Endothelial cell of umbilical vein (primary cell): ENCODE measurements around the gene SH3BP4.

Source experiments
- EZH2 ChIP-seq: IDR thresholded peaks from 2 replicates; pipeline ENCODE4 v1.6.1; 2012; ENCODE audit warnings: borderline replicate concordance, low read depth, mild to moderate bottlenecking, moderate library complexity, low read length, inconsistent platforms; ENCODE audit not compliant: severe bottlenecking
- GATA2 ChIP-seq: IDR thresholded peaks from 2 replicates; pipeline ENCODE4 v1.7.0; 2011; ENCODE audit warnings: low read depth, mild to moderate bottlenecking, moderate library complexity, mixed read lengths, low read length; ENCODE audit not compliant: insufficient read length, insufficient read depth
- JUN ChIP-seq: IDR thresholded peaks from 2 replicates; pipeline ENCODE4 v1.6.1; 2011; ENCODE audit warnings: borderline replicate concordance, low read depth; ENCODE audit not compliant: insufficient read length, insufficient read depth
- POLR2A ChIP-seq: IDR thresholded peaks from 2 replicates; pipeline ENCODE4 v1.6.1; 2012; ENCODE audit warnings: low read depth, mild to moderate bottlenecking, control low read depth, low read length
- POLR2AphosphoS5 ChIP-seq: IDR thresholded peaks from 2 replicates; pipeline ENCODE4 v1.6.1; 2012; ENCODE audit warnings: low read depth, mild to moderate bottlenecking, control low read depth, low read length, moderate library complexity; ENCODE audit not compliant: insufficient read depth
- TF ChIP-seq, protein P1 (sequence below), 2 donors: IDR thresholded peaks; 1 replicate in 1 of 2; 2 replicates in 1 of 2; pipeline ENCODE4 v1.5.1; 2011; ENCODE audit warnings: low read length in 2 of 2, mild to moderate bottlenecking in 2 of 2, moderate library complexity in 2 of 2, control low read depth in 1 of 2, inconsistent platforms in 1 of 2, low read depth in 1 of 2; ENCODE audit not compliant: insufficient read depth in 1 of 2; ENCODE audit errors: extremely low read depth in 1 of 2

DNA sequence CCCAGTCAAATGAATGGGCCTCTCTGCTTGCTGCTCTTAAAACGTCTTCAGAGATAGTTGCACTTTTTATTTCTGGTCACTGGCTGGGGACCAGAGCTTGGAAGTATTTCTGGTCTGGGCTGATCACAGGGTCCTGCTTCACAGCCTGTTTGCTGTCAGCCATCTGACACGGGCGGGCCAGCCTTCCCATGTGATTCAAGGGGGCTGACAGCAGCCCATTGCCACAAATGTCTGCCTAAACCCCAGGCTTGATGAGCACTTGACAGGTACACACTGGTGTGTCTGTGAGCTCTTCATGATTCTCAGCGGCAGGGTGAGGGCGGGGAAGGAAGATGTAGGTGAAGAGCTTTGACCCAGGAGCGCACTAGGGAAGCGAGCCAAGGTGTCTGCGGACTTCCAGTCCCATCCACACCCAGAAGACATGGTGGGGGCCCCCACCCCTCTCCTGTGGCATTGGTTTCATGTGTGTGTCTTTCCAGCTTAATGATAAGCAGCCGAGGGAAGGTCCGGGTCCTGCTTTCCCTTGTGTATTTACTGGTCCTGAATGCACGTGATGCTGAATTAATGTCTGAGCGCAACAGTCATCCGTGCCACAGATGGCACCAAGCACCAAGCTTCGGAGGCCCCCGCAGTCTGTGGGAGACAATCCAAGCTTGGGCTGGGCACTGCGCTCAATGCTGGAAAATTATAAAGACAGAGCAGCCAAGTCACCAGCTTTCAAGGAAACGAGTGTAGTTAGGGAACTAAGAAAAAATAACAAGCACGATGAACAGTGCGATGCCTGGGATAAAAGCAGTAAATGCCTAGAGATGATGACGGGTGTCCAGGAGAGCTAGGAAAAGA lies 73.3 kb downstream of the SH3BP4 start:
- TF ChIP-seq, protein P1, sequence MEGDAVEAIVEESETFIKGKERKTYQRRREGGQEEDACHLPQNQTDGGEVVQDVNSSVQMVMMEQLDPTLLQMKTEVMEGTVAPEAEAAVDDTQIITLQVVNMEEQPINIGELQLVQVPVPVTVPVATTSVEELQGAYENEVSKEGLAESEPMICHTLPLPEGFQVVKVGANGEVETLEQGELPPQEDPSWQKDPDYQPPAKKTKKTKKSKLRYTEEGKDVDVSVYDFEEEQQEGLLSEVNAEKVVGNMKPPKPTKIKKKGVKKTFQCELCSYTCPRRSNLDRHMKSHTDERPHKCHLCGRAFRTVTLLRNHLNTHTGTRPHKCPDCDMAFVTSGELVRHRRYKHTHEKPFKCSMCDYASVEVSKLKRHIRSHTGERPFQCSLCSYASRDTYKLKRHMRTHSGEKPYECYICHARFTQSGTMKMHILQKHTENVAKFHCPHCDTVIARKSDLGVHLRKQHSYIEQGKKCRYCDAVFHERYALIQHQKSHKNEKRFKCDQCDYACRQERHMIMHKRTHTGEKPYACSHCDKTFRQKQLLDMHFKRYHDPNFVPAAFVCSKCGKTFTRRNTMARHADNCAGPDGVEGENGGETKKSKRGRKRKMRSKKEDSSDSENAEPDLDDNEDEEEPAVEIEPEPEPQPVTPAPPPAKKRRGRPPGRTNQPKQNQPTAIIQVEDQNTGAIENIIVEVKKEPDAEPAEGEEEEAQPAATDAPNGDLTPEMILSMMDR (IDR thresholded peaks at IDR 0.05; ENCODE audit: extremely low read depth in 1 of 2, insufficient read depth in 1 of 2, low read depth in 1 of 2, low read length in 2 of 2) = no peak
- no peak for TF ChIP-seq EZH2
- TF ChIP-seq POLR2A = no peak
- no peak for TF ChIP-seq GATA2
- no peak for TF ChIP-seq JUN
- no peak for TF ChIP-seq POLR2AphosphoS5
